NCI-H146 treated with DMSO at 0.1 percent for 48 hours (cell line): ENCODE measurements around the gene SPI1.
"Not testable (repeated sequence)": the region's sequence is repeated elsewhere in the genome, so short reads cannot be mapped to it uniquely, and the experiment has no call there.

Source experiments
- DNase-seq: peaks from one replicate; lab custom pipeline; 2025; ENCODE audit not compliant: unreplicated experiment; lab: John Stamatoyannopoulos, UW

The SPI1 gene

DNA sequence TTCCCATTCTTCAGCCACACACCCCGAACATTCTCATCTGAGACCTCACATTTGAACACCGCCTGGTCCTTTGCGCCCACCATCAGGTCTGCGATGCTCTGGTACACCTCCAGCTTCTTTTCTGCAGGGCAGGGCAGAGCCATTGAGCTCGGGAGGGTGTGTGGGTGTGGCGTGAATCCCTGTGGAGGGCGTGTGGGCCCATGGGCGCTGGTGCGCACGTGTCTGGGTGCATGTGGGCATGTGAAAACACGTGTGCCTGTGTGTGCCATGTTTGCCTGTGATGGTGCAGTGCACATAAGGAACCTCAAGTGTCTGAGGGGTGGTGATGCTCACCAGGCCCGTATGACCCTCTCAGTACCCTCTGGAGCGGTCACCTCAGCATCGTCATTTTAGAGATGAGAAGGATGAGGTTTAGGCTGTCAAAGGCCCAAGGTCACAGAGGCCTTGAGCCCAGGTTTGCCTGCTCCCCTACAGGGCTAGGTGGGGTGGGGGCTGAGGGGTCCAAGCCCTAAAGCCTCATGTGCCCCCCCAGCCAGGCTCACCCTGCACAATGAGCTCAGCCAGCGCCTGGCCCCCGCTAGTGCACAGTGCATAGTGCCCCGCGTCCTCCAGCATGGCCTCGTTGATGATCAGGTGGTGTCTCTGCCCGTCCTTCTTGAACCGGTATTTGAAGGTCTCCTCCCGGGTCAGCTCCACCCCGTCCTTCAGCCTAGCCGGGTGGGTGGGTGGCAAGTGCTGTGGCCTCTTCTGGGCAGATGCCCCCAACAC lies 36.1 kb downstream of the SPI1 start:
- no peak for DNase-seq

DNA sequence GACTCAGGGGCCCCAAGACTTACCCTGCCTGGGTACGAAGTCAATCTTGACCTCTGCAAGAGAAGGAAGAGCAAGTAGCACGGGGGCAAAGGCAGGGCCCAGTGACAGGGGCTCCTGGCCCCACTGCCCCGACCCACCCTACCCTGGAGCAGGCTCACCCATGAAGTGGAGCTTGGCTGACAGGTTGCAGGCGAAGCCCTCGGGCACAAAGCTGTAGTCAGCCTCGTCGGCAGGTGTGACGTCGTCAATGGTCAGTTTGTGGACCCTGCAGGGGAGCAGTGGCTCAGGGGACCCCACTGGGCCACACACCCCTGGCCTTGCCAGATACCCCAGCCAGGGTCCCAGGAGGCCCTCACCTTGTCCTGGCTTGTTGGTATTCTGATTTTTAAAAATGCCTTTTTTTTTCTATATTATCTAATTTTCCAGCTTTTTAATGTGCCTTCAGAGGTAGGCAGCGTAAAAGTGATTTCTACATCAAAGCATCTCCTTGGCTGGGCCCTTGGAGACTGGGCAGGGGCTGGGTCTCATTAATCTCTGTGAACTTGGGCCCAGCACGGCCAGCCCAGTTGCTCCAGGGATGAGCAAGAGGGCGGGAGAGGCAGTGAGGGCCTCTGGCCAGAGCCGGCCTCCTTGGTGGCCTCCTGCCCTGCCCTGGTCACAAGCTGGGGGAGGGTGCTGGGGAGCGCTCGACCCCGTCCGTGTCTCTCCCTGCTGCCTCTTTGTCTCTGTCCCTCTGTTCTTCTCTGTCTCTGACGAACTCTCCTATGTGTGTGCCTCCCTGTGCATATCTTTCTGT lies 37.2 kb downstream of the SPI1 start:
- DNase-seq: no peak

DNA sequence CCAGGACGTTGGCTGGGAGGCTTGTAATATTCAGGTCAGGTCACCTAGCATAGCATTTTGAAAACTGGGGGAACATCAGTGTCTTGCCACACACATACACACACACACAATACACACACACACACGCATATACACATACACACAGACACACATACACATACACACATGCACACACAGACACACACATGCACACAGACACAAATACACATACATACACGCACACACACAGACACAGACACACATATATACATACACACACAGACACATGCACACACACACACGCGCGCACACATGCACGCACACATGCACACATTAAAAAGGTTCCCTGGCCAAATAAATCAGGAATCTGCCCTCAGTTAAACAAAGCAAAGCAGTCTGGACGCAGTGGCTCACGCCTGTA lies 38.3 kb downstream of the SPI1 start:
- DNase-seq: no peak

DNA sequence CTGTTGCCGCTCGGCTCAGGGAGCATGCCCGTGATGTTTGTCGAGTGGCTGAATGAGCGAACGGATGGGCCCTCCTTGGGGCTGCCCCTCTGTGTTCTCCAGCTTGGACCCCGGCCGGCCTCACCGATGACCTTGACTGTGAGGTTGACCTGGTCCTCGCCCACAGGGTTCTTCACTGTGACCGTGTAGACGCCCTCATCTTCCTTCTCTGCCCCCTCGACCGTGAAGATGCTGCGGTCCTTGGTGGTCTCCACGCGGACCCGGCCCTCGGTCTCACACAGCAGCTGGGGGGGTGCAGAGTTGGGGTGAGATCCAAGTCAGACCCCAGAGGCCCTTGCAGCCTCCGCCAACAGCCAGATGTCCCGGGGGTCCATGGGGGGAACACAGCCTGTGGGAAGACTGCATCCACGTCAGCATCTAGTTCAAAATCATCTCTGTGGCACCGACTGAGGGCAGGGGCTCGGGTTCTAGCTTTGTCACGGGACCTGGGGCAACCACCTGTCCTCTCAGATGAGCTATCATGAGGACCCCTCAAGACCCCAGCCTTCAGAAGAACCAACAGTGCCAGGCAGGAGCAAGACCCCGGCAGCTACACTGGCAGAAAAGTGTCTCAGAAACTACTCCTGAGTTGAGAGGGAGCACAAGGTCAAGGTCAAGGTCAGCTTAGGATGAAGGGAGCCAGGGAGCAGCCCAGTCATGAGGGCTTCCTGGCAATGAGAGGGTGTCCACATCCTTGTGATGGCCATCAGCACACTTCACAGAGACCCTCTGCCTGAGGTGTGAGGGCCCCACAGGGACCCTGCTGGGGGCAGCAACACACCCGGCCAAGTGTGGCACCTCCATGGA lies 39.7 kb downstream of the SPI1 start:
- no peak for DNase-seq

DNA sequence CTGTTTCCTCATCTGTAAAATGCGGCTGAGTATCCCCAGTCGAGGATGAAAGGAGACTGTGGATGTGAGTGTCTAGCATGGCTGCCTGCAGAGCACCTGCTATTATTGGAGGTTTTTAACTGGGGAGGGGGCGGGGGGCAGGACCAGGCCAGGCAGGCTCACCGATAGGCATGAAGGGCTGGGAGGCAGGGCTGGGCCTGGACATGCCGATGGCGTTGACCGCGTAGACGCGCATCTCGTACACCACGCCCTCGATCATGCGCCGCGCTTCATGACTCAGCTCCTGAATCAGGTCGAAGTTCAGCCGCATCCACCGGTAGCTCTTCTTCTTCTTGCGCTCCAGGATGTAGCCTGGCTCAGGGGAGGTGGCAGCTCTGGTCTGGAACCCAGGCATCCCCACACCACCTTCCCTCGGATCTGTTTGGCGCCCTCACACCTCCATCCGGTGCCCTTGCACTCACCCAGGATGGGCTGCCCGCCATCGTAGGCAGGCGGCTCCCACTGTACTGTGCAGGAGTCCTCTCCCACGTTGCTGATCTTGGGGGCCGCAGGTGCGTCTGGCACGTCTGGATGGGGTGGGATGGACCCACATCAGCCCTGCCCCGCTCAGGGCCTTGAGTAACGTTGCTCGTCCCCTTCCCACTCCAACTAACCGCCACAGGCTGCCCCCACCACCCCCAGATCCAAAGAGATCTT lies 41.0 kb downstream of the SPI1 start:
- no peak for DNase-seq

DNA sequence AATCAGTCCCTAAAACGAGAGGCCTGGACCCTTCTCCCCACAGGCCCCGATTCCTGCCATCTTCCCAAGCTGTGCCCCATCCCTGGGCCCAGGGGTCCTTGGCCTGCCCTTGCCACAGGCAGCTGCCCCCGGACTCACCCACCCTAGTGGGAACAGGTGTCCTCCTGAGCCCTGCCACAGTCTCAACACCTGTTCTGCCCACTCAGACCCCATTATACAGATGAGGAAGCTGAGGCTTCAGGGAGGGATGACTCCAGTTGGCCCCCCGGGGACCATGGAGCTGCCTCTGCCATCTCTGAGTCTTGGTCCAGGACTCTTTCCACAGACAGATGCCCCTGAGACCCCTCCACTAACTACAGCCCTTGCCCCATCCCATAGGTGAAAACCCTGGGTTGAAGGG lies 41.8 kb downstream of the SPI1 start:
- no peak for DNase-seq

DNA sequence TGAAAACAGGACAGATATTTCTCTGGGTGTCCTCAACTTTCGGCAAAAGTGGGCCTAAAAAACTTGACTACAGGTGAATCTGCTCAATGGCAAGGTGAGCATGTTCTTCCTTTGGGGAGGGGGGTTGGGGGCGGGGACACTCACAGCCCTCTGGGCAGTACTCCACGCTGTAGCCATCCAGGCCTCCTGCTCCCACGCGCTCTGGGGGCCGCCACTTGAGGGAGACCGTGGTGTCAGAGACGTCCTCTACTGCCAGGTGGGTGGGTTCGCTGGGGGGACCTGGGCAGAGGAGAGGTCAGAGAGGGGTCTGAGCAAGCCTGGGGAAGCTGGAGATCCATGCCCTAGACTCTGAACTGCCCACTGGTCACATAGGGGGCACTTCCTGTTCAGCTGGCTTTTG lies 42.6 kb downstream of the SPI1 start:
- DNase-seq: no peak

DNA sequence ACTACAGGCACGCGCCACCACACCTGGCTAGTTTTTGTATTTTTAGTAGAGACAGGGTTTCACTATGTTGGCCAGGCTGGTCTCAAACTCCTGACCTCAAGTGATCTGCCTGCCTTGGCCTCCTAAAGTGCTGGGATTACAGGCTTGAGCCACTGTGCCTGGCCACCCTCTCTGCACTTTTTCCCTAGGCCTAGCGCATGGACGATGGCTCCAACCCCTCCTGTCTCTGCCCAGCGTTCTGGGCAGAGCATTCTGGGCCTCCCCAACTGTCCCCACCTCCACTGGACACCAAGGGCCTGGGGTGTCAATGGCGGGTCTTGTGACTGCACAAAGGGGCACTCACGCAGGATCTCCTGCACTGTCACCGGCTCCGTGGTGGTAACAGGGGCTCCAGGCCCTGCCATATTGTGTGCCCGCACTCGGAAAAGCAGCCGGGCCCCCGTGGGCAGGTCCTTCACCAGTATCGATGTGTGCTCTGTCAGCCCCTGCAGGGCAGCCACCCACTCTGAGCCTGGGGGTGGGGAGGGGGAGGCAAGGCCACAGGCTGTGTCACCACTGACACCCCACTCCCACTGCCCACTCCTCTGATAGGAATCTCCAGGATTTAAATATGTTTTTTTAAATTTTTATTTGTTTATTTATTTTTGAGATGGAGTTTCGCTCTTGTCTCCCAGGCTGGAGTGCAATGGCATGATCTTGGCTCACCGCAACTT lies 43.5 kb downstream of the SPI1 start:
- DNase-seq: not testable (repeated sequence)

DNA sequence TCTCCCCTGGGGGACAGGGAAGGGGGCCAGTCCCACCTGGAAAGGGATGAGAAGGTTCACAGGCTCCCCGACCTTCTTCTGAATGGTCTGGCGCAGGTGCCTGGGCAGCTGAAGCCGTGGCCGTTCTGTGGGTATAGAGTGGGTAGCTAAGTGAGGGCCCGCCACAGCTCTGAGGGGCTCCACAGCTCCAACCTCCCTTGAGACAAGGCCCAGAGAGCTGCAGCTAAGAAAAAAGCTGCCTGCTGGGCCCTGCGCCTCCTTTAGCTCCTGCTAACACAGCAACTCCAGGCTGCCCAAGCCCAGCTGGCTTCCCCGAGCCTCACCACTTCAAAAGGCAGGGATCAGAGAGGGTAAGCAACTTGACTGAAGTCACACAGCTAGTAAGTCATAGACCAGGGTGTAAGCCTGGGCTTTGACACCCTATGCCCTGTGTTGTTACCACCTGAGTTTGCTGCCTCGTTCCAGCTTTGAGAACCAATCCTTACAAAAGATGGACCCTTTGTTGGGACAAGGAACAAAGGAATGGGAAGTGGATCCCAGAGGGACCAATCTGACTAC lies 44.4 kb downstream of the SPI1 start:
- DNase-seq: no peak

DNA sequence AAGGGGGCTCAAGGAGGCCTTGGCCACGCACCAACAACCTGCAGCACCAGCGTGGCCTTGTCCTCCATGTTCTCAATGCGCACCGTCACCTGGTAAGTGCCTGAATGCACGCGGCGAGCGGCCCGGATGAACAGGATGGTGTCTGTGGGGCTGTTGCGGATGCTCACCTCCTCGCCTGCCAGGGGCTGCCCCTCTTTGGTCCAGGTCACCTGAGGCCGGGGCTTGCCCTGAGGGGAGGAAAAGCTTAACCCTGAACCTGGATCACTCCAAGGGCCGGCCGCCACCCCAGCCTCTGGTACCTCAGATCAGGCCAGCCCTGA lies 44.9 kb downstream of the SPI1 start:
- DNase-seq: no peak

DNA sequence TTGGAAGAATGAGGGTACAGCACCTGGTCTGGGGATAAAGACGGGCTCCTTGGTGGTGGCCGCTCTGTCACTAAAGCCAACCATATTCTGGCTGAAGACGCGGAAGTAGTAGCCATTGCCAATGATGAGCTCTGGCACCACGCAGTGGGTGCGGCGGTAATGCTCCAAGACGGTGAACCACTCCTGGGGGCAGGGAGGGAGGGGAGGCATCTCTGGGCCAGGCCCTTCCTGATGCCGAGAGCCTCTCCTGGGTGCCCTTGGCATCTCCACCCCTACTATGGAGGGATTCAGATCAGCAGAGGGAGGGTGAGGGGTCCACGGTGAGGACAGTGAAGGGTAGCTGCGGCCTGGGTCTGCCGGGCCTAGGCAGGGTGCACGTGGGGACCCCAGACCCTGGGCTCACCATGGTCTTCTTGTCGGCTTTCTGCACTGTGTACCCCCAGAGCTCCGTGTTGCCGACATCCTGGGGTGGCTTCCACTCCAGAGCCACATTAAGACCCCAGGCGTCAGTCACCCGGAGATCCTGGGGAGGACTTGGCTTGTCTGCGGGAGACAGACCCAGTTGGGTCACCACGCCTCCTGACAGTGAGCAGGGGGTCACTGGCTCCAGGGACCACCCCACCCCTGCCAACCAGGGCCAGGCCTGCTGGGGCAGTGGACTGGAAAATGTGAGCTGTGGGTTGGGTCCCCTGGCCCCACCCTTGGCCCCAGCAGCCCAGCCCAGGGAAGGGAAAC lies 45.4 kb downstream of the SPI1 start:
- no peak for DNase-seq

DNA sequence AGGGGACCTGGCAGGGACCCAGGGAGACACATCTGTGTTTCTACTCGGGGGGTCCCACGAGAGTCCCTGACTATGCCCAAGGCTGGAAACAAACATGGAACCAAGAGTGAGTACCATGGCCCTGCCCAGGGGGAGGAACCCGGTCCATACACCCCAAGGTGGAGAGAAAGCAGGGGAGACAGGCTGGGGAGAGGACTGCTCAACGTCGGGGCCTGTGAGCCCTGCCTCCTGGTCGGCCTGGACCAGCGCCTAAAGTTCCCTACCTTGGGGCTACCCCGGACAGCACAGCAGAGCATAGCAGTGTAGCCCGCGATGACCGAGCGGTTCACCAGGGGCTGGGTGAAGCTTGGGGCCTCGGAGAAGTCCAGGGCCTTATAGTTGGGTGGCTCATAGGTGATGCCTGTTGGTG lies 46.0 kb downstream of the SPI1 start:
- DNase-seq: no peak

DNA sequence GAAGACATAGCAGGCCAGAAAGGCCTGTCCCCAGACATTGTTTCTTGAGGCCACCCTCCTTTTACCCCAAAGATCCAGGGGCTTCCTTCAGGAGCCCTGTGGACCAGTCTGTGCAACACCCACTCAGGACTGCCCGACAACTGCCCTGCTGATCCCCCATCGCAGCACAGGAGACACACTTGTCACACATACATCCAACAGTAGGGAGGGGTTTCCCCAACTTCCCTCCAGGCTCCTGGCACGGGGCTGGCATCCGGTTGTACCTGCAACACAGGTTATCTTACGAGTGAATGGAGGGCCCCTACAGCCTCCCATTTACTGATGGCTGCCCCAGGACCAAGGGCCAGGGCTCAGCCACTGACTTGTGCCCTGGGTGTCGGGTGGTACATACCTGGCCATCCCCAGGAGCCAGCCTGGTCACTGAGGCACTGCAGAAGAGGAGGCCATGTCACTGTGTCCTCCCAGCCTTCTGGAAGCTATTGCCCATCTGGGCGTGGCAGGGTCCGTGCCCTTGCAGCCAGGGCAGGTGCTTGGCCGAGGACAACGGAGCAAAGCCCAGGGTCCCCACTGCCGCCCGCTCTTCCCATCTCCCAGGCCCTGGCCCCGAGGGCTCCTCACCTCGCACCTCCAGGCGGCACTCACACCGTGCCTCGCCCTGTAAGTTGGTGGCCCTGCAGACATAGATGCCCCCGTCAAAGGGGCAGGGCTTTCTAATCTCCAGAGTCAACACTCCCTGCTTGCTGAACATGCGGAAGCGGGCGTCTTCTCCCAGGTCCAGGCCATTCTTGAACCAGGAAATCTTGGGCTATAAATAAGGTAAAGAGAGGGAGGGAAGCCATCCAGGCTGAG lies 46.7 kb downstream of the SPI1 start:
- DNase-seq: no peak

DNA sequence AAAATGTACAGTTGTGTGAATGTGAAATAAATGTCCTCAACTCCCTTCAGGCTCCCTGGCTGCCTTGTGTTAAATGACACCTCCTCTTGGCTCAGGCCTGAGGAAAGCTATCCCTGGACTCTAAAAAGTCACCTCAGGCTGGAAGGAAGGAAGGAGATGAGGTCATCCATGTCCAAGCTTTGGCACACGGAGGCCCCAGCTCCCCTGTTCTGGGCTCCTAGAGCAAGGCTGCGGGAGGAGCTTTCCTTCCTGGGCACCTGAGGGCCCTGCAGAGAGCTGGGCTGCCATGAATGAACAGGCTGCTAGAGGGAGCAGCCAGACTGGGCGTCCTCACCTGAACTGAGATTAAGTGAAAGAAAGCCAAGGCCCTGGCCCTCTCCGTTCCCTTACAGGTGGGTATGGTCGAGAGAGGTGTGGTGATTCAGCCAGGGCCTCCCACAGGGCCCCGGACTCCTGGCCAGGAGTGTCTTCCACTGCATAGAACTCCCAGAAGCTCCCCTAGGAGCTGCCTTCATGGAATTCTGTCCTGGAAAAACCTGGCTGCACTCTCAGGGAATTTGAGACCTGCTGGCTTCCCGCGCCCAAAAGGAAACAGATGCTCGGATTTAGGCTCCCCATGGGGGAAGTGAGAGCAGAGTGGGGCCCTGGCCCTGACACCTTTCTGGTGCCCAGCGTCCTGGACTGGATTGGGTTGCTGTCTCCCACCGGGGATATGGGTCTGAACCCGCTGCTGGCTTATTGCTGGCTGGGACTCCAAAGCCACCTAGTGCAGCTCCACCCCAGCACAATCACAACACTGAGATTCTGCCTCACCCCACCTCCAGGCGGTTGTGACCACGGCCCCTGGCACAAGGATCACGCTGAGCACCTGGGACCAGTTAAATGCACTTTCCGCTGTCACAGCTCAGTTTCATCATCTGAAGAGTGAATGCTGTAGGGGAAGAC lies 48.1 kb downstream of the SPI1 start:
- DNase-seq: no peak

DNA sequence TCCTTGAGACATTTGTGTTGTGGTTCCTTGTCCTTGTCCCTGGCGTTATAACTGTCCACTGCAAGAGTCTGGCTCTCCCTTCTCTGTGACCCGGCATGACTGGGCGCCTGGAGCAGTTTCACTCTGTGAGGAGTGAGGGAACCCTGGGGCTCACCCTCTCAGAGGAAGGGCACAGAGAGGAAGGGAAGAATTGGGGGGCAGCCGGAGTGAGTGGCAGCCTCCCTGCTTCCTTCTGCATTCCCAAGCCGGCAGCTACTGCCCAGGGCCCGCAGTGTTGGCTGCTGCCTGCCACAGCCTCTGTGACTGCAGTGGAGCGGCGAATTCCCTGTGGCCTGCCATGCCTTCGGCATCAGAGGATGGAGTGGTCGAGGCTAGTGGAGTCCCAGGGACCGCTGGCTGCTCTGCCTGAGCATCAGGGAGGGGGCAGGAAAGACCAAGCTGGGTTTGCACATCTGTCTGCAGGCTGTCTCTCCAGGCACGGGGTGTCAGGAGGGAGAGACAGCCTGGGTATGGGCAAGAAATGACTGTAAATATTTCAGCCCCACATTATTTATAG lies 48.8 kb downstream of the SPI1 start:
- no peak for DNase-seq

DNA sequence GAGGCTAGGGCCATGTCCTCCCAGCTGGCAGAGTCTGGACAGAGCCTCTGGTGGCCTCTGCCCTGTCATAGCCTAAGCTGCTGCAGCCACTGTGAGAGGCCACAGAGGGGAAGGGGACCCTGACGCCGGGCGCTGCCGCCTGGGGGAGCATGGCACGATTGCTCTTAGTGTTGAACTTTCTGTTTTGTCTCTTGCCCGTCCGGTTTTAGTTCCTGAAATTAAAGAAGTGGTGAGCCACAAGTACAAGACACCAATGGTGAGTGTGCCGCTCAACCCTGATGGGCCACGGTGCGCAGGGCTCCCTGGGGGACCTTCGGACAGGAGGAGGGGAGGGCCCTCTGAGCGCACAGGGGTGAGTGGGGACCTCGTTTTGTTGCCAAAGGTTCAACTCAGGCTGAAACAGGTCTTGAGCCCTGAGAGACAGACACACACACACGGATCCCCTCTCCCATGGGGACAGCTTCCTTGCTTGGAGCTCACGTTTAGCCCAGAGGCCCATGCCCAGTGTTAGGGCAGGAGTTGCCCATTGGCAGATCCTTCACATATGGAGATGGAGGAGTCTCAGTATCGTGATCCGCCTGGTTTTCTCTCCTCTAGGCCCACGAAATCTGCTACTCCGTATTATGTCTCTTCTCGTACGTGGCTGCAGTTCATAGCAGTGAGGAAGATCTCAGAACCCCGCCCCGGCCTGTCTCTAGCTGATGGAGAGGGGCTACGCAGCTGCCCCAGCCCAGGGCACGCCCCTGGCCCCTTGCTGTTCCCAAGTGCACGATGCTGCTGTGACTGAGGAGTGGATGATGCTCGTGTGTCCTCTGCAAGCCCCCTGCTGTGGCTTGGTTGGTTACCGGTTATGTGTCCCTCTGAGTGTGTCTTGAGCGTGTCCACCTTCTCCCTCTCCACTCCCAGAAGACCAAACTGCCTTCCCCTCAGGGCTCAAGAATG lies 49.6 kb downstream of the SPI1 start:
- no peak for DNase-seq
